VCaP (cell line): ENCODE results near the gene ITGAD.

Source experiments
- H3K27ac ChIP-seq: fragments of 450-650 bp; 2 replicates; pipeline ENCODE4 v1.5.1; 2017
- CTCF ChIP-seq: fragments of 450-650 bp; conservative IDR thresholded peaks from 2 replicates; pipeline ENCODE4 v1.5.1; 2017; ENCODE audit warnings: mild to moderate bottlenecking, moderate library complexity

The ITGAD gene

GRCh38 chr16:31397701-31398100, 4.6 kb downstream of the ITGAD start:
- H3K27ac ChIP-seq: no peak overlapping the region
- no peak for TF ChIP-seq CTCF

- TF ChIP-seq CTCF: no peak
- H3K27ac ChIP-seq: no peak overlapping the region
These were observed 7.1 kb downstream of the ITGAD start for GRCh38 chr16:31400191-31400590.

GRCh38 chr16:31401436-31401835, 8.3 kb downstream of the ITGAD start:
- no peak for TF ChIP-seq CTCF
- H3K27ac ChIP-seq: no peak overlapping the region

GRCh38 chr16:31402687-31403086, 9.6 kb downstream of the ITGAD start:
- H3K27ac ChIP-seq: no peak overlapping the region
- no peak for TF ChIP-seq CTCF

GRCh38 chr16:31403590-31404352, 10.6 kb downstream of the ITGAD start:
- no peak for TF ChIP-seq CTCF
- H3K27ac ChIP-seq: no peak overlapping the region

GRCh38 chr16:31404353-31405064, 11.4 kb downstream of the ITGAD start:
- TF ChIP-seq CTCF: no peak
- no peak overlapping the region for H3K27ac ChIP-seq

- H3K27ac ChIP-seq: no peak overlapping the region
- no peak for TF ChIP-seq CTCF
These were observed 14.3 kb downstream of the ITGAD start for GRCh38 chr16:31407406-31407805.
